BJ (cell line): ENCODE data around the gene UBE3A. TPM values are rescaled to one million over a fixed set of nuclear protein-coding genes. Genes with fewer than 3 reads are reported as not detected.
A peak's percentile ranks its signal among the peaks of the same experiment; 100 is the strongest.

Experiments
- CTCF ChIA-PET: fragments of 350-600 bp; formaldehyde crosslinking; extraction: SDS; loops from one replicate; lab custom pipeline; 2021; ENCODE audit warnings: antibody characterized with exemption, inconsistent platforms; lab: Yijun Ruan, JAX
- POLR2A ChIA-PET: fragments of 300-600 bp; sonication (Branson Sonifier 250); formaldehyde crosslinking; extraction: SDS; loops from one replicate; lab custom pipeline; 2021; ENCODE audit warnings: antibody characterized with exemption; lab: Charles Lee
- DNase-seq: peaks from one replicate; pipeline ENCODE4 v3.0.0-alpha.2; 2011; ENCODE audit warnings: low read depth
- H3K27me3 ChIP-seq: 2 replicates; pipeline ENCODE4 v1.6.0; 2011; ENCODE audit warnings: low read length; ENCODE audit not compliant: control insufficient read depth, insufficient read depth
- H3K36me3 ChIP-seq: 2 replicates; pipeline ENCODE4 v1.5.1; 2011; ENCODE audit warnings: low read length; ENCODE audit not compliant: control insufficient read depth, insufficient read depth
- H3K4me3 ChIP-seq: 2 replicates; pipeline ENCODE4 v1.5.1; 2011; ENCODE audit warnings: low read depth, mild to moderate bottlenecking, control low read depth, low read length
- polyA plus RNA-seq: library from polyadenylated mRNA; depleted of rRNA; stranded (reverse); fragments of >200 nt; gene quantifications from 2 replicates; pipeline ENCODE4 v1.2.3, GENCODE V29; 2011
- TF ChIP-seq, protein P1 (sequence below): IDR thresholded peaks from 2 replicates; pipeline ENCODE4 v1.5.1; 2011; ENCODE audit warnings: low read depth, mild to moderate bottlenecking, control low read depth, inconsistent platforms, low read length, moderate library complexity; ENCODE audit not compliant: insufficient read depth

Gene UBE3A
- polyA plus RNA-seq, 1 experiment, result 23.5 TPM

DNA sequence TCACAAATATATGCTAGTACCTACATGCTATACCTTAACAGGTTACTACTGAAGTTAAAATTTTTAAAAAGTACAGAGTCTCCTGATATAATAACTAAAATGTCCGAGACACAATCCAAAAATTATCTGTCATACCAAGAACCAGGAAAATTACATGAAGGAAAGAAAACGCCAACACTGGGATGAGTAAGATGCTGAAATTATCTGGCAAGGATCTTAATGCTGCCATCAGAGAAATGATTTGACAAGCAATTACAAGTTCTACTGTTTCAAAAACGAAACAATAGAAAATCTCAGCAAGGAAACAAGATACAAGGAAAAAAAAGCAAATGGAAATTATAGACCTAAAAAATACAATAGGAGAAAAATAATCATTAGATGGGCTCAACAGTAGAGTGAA, 92.5 kb downstream of the UBE3A start:
- DNase-seq, result no peak
- Histone ChIP-seq H3K36me3 (no peaks in the 10 kb centered on the region), H3K4me3 (no peak overlapping the region), H3K27me3 (no peaks in the 10 kb centered on the region)
- ChIA-PET CTCF (no interaction called here), POLR2A (no interaction called here)
- TF ChIP-seq, protein P1, sequence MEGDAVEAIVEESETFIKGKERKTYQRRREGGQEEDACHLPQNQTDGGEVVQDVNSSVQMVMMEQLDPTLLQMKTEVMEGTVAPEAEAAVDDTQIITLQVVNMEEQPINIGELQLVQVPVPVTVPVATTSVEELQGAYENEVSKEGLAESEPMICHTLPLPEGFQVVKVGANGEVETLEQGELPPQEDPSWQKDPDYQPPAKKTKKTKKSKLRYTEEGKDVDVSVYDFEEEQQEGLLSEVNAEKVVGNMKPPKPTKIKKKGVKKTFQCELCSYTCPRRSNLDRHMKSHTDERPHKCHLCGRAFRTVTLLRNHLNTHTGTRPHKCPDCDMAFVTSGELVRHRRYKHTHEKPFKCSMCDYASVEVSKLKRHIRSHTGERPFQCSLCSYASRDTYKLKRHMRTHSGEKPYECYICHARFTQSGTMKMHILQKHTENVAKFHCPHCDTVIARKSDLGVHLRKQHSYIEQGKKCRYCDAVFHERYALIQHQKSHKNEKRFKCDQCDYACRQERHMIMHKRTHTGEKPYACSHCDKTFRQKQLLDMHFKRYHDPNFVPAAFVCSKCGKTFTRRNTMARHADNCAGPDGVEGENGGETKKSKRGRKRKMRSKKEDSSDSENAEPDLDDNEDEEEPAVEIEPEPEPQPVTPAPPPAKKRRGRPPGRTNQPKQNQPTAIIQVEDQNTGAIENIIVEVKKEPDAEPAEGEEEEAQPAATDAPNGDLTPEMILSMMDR, result no peak

DNA sequence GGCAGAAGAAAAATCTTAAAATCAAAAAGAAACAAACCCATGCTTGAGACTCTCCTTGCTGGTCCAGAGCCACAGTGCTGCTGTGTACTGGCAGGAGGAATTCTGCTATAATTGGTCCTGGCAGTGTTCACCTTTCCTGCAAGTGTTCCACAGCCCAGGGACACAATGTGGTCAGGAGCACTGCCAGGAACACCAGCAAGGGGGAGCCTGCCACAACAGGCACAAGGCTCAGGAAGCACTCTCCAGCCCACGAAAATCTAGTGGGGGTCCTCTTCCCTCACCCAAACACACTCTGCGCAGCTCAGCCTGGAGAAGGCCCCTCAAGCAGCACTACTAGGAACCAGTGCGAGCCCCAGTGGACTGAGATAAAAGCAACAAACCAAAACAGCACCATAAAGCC, 92.9 kb downstream of the UBE3A start:
- no peaks in the 10 kb centered on the region for H3K36me3 ChIP-seq
- no peaks in the 10 kb centered on the region for H3K27me3 ChIP-seq
- ChIA-PET POLR2A (no interaction called here), CTCF (no interaction called here)
- TF ChIP-seq, protein P1, result peak; percentile 29; the same call in 1 of the 2 replicates
- no peak for DNase-seq
- no peak overlapping the region for H3K4me3 ChIP-seq

GRCh38 chr15:25342629-25343028, 96.2 kb downstream of the UBE3A start:
- Histone ChIP-seq H3K4me3 (no peak overlapping the region), H3K27me3 (no peaks in the 10 kb centered on the region), H3K36me3 (no peaks in the 10 kb centered on the region; the same call in 1 of the 2 replicates)
- TF ChIP-seq, protein P1, result no peak
- no peak for DNase-seq
- CTCF ChIA-PET, result no interaction called here
- POLR2A ChIA-PET, result no interaction called here

DNA sequence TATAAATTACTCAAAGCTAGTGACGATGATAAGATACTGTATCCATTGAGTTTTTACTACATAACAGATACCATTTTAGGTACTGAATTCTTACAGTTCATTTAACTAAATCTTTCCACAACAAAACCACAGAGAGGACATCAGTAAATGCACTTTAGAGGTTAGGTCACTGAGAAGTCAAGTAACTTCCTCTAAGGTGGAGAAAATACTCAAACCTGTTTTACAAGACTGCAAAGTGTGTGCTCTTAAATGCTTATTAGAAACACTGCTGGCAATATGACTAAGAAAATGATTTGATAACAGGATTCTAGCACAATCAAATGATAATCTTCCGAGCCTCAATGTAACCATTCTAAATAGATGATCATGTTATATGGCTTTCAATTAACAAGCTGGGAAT, 99.4 kb downstream of the UBE3A start:
- no peak for DNase-seq
- TF ChIP-seq, protein P1, result no peak
- ChIA-PET CTCF (no interaction called here), POLR2A (no interaction called here)
- Histone ChIP-seq H3K36me3 (no peaks in the 10 kb centered on the region; the same call in 1 of the 2 replicates), H3K27me3 (no peaks in the 10 kb centered on the region), H3K4me3 (no peak overlapping the region)

GRCh38 chr15:25335279-25335678, 103.5 kb downstream of the UBE3A start:
- Histone ChIP-seq H3K36me3 (no peaks in the 10 kb centered on the region; the same call in 1 of the 2 replicates), H3K4me3 (no peak overlapping the region), H3K27me3 (no peaks in the 10 kb centered on the region)
- no peak for DNase-seq
- ChIA-PET POLR2A (no interaction called here), CTCF (no interaction called here)
- TF ChIP-seq, protein P1, result no peak
